ENCODE measurements around the gene ALKBH6.

ALKBH6 gene

DNA sequence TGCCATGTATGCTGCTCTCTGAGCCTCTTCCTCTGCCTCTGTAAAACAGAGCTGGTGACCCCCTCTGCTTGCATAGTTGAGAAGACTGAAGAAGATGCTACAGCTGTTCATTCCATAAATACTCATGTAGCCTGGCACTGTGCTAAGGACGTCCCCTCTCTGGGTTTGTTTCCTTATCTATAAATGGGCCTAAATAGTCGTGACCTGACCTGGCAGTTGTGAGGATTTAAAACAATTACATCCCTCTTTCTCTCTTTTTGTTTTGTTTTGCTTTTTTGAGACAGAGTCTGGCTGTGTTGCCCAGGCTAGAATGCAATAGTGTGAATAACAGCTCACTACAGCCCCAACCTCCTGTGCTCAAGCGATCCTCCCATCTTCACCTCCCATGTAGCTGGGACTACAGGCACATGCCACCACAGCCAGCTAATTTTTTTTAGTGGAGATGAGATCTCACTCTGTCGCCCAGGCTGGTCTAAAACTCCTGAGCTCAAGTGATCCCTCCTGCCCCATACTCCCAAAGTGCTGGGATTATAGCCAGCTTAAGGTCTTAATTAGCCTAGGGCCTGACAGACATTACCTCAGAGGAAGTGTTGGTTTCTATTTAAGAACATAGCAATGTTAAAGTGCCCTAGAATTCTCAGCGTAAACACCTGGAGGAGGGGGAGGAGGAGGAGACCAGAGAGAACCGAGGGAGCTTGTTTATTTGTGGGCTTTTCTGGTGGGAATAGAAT is 45.3 kb upstream of the ALKBH6 start:
- POLR2A ChIA-PET, result interaction anchor here (1.2 to 2.3 kb wide), 3 partner anchors 7 to 110 kb away, joined by 3 to 7 read pairs (median 6); no protein-coding TSS in a partner anchor
- H3K4me3 ChIP-seq (ENCODE audit: low read depth, low read length), result no peak overlapping the region
- peak overlapping the region; percentile 32; the same call in 1 of the 2 replicates for H3K27ac ChIP-seq (ENCODE audit: extremely low read depth, low read depth, low read length)
- CTCF ChIA-PET, result interaction anchor here (0.5 to 4.8 kb wide), 23 partner anchors 8 to 1503 kb away, joined by 3 to 72 read pairs (median 5); partner anchors contain the start of genes POLR2I and TBCB
- H3K36me3 ChIP-seq (ENCODE audit: control insufficient read depth in 2 of 2, insufficient read depth in 1 of 2, low read length in 2 of 2), result peaks cover 63 to 75% of the 10 kb centered on the region in 2 experiments
- H3K4me1 ChIP-seq (ENCODE audit: control insufficient read depth, insufficient read depth, low read length), result peaks cover 25% of the 10 kb centered on the region
- no peaks in the 10 kb centered on the region for H3K9me3 ChIP-seq (ENCODE audit: control insufficient read depth, insufficient read depth, low read depth, low read length)
- TF ChIP-seq SP7 (tag by site-specific recombination; IDR thresholded peaks at IDR 0.05) (0 out of 2 replicates have a peak, but pooled peaks have one; percentile 21), SETDB1 (IDR thresholded peaks at IDR 0.05; ENCODE audit: insufficient read length, low read length) (no peak), GLIS2 (tag by site-specific recombination; IDR thresholded peaks at IDR 0.05) (no peak), ZNF292 (tag by site-specific recombination; IDR thresholded peaks at IDR 0.05; ENCODE audit: borderline replicate concordance, low read depth) (no peak), MZF1 (tag by site-specific recombination; IDR thresholded peaks at IDR 0.05; ENCODE audit: borderline replicate concordance) (no peak), ZNF112 (tag by site-specific recombination; IDR thresholded peaks at IDR 0.05) (no peak), ZNF366 (tag by site-specific recombination; conservative IDR thresholded peaks at IDR 0.05) (peak; percentile 29; the same call in 1 of the 2 replicates), PRDM2 (tag by site-specific recombination; IDR thresholded peaks at IDR 0.05; ENCODE audit: borderline replicate concordance) (no peak), KLF8 (tag by site-specific recombination; IDR thresholded peaks at IDR 0.05) (0 out of 2 replicates have a peak, but pooled peaks have one; percentile 50), ZNF157 (tag by site-specific recombination; IDR thresholded peaks at IDR 0.05) (no peak), ZNF549 (tag by site-specific recombination; IDR thresholded peaks at IDR 0.05) (no peak), ZNF777 (tag by site-specific recombination; IDR thresholded peaks at IDR 0.05; ENCODE audit: borderline replicate concordance) (no peak), ZNF561 (tag by site-specific recombination; IDR thresholded peaks at IDR 0.05; ENCODE audit: borderline replicate concordance) (no peak), ZNF626 (tag by site-specific recombination; IDR thresholded peaks at IDR 0.05) (no peak), ZFP37 (tag by site-specific recombination; IDR thresholded peaks at IDR 0.05) (no peak), ZNF571 (tag by site-specific recombination; IDR thresholded peaks at IDR 0.05) (no peak), ZSCAN16 (tag by site-specific recombination; IDR thresholded peaks at IDR 0.05) (no peak), RBAK (tag by site-specific recombination; IDR thresholded peaks at IDR 0.05) (no peak), ZNF76 (tag by site-specific recombination; IDR thresholded peaks at IDR 0.05; ENCODE audit: borderline replicate concordance, low read depth) (no peak), WT1 (tag by site-specific recombination; IDR thresholded peaks at IDR 0.05) (peak; percentile 72), ZNF629 (tag by site-specific recombination; IDR thresholded peaks at IDR 0.05) (peak; percentile 36; the same call in 1 of the 2 replicates), ZNF48 (tag by site-specific recombination; IDR thresholded peaks at IDR 0.05) (no peak), ZNF544 (tag by site-specific recombination; IDR thresholded peaks at IDR 0.05) (no peak)
- TF ChIP-seq, protein P1, sequence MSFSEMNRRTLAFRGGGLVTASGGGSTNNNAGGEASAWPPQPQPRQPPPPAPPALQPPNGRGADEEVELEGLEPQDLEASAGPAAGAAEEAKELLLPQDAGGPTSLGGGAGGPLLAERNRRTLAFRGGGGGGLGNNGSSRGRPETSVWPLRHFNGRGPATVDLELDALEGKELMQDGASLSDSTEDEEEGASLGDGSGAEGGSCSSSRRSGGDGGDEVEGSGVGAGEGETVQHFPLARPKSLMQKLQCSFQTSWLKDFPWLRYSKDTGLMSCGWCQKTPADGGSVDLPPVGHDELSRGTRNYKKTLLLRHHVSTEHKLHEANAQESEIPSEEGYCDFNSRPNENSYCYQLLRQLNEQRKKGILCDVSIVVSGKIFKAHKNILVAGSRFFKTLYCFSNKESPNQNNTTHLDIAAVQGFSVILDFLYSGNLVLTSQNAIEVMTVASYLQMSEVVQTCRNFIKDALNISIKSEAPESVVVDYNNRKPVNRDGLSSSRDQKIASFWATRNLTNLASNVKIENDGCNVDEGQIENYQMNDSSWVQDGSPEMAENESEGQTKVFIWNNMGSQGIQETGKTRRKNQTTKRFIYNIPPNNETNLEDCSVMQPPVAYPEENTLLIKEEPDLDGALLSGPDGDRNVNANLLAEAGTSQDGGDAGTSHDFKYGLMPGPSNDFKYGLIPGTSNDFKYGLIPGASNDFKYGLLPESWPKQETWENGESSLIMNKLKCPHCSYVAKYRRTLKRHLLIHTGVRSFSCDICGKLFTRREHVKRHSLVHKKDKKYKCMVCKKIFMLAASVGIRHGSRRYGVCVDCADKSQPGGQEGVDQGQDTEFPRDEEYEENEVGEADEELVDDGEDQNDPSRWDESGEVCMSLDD (tag by site-specific recombination; IDR thresholded peaks at IDR 0.05), result no peak
- TF ChIP-seq, protein P2, sequence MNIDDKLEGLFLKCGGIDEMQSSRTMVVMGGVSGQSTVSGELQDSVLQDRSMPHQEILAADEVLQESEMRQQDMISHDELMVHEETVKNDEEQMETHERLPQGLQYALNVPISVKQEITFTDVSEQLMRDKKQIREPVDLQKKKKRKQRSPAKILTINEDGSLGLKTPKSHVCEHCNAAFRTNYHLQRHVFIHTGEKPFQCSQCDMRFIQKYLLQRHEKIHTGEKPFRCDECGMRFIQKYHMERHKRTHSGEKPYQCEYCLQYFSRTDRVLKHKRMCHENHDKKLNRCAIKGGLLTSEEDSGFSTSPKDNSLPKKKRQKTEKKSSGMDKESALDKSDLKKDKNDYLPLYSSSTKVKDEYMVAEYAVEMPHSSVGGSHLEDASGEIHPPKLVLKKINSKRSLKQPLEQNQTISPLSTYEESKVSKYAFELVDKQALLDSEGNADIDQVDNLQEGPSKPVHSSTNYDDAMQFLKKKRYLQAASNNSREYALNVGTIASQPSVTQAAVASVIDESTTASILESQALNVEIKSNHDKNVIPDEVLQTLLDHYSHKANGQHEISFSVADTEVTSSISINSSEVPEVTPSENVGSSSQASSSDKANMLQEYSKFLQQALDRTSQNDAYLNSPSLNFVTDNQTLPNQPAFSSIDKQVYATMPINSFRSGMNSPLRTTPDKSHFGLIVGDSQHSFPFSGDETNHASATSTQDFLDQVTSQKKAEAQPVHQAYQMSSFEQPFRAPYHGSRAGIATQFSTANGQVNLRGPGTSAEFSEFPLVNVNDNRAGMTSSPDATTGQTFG (tag by site-specific recombination; IDR thresholded peaks at IDR 0.05; ENCODE audit: borderline replicate concordance), result no peak
- TF ChIP-seq, protein P3, sequence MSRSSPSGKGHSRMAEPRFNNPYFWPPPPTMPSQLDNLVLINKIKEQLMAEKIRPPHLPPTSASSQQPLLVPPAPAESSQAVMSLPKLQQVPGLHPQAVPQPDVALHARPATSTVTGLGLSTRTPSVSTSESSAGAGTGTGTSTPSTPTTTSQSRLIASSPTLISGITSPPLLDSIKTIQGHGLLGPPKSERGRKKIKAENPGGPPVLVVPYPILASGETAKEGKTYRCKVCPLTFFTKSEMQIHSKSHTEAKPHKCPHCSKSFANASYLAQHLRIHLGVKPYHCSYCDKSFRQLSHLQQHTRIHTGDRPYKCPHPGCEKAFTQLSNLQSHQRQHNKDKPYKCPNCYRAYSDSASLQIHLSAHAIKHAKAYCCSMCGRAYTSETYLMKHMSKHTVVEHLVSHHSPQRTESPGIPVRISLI (tag by site-specific recombination; IDR thresholded peaks at IDR 0.05), result peak; percentile 45; the same call in 1 of the 2 replicates

Measured in HEK293 (cell line).